Uterus (tissue), 4 donors: ENCODE results near the gene SOX3. TPM values are rescaled to one million over a fixed set of nuclear protein-coding genes. Genes with fewer than 3 reads are reported as not detected.

Experiments
- DNase-seq, 2 donors: peaks; one replicate each; pipeline ENCODE4 v3.0.0-alpha.2; 2019 to 2020
- H3K27ac ChIP-seq, 2 donors: fragments of 200-600 bp; sonication (generic); 1 replicate in 1 of 2; 2 replicates in 1 of 2; pipeline ENCODE4 v1.5.1; 2016 to 2018
- H3K27me3 ChIP-seq, 2 donors: fragments of 200-600 bp; sonication (generic); one replicate each; pipeline ENCODE4 v1.5.1; 2018 to 2019; ENCODE audit warnings: control low read depth in 1 of 2
- H3K36me3 ChIP-seq, 2 donors: fragments of 200-600 bp; sonication (generic); one replicate each; pipeline ENCODE4 v1.5.1; 2019; ENCODE audit warnings: control low read depth in 1 of 2
- H3K4me1 ChIP-seq, 2 donors: fragments of 200-600 bp; sonication (generic); one replicate each; pipeline ENCODE4 v1.5.1; 2018 to 2019; ENCODE audit warnings: control low read depth in 1 of 2
- H3K4me3 ChIP-seq, 2 donors: fragments of 200-600 bp; sonication (generic); 1 replicate in 1 of 2; 2 replicates in 1 of 2; pipeline ENCODE4 v1.5.1; 2018 to 2019; ENCODE audit warnings: mild to moderate bottlenecking in 1 of 2
- H3K9me3 ChIP-seq, 2 donors: fragments of 200-600 bp; sonication (generic); one replicate each; pipeline ENCODE4 v1.5.1; 2019; ENCODE audit warnings: control low read depth in 1 of 2
- POLR2A ChIP-seq, 2 donors: fragments of 450-650 bp; IDR thresholded peaks; one replicate each; pipeline ENCODE4 v1.6.1; 2016; ENCODE audit warnings: antibody characterized with exemption in 2 of 2, mild to moderate bottlenecking in 1 of 2, moderate library complexity in 1 of 2
- intact Hi-C: fragments of 100-400 bp; cut with DNase I; formaldehyde crosslinking; loops from one replicate; pipeline ENCODE4 v1.15.1; 2023; ENCODE audit warnings: low total_unique reads
- total RNA-seq, 4 donors: library from RNA; depleted of rRNA in 3 of 4; stranded (reverse); fragments of >200 nt in 3 of 4; gene quantifications; one replicate each; pipeline versions ENCODE4 v1.1.0 to v1.2.4, GENCODE V29; 2014 to 2023
- TF ChIP-seq, protein P1 (sequence below), 4 experiments: fragments of 200-600 bp in 2 of 4; fragments of 450-650 bp in 2 of 4; sonication (generic) in 2 of 4; IDR thresholded peaks; one replicate each; pipeline ENCODE4 v1.5.1; 2016 to 2019; ENCODE audit warnings: antibody characterized with exemption in 4 of 4, mild to moderate bottlenecking in 2 of 4, moderate library complexity in 1 of 4
- donor health status: DM: yes; HTN: yes; CAD: no.

Gene SOX3
- total RNA-seq, 4 donors from 2014 or later: 0.40 TPM; not detected in 3

DNA sequence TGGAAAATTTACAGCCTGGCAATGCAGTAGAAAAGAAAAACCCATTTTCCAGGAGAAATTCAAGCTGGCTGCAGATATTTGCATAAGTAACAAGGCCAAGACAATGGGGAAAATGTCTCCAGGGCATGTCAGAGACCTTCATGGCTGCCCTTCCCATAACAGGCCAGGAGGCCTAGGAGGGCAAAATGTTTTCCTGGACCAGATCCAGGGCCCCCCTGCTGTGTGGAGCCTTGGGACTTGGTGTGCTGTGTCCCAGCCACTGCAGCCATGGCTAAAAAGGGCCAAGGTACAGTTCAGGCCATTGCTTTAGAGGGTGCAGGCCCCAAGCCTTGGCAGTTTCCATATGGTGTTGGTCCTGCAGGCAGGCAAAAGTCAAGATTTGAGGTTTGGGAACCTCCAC lies 29.8 kb downstream of the SOX3 start:
- Histone ChIP-seq H3K27ac (no peak overlapping the region), H3K9me3 (no peaks in the 10 kb centered on the region), H3K4me1 (no peaks in the 10 kb centered on the region), H3K27me3 (no peaks in the 10 kb centered on the region), H3K4me3 (no peak overlapping the region), H3K36me3 (no peaks in the 10 kb centered on the region)
- intact Hi-C loops: no loop called here
- DNase-seq: no peak
- TF ChIP-seq POLR2A (IDR thresholded peaks at IDR 0.05): no peak
- TF ChIP-seq, protein P1, sequence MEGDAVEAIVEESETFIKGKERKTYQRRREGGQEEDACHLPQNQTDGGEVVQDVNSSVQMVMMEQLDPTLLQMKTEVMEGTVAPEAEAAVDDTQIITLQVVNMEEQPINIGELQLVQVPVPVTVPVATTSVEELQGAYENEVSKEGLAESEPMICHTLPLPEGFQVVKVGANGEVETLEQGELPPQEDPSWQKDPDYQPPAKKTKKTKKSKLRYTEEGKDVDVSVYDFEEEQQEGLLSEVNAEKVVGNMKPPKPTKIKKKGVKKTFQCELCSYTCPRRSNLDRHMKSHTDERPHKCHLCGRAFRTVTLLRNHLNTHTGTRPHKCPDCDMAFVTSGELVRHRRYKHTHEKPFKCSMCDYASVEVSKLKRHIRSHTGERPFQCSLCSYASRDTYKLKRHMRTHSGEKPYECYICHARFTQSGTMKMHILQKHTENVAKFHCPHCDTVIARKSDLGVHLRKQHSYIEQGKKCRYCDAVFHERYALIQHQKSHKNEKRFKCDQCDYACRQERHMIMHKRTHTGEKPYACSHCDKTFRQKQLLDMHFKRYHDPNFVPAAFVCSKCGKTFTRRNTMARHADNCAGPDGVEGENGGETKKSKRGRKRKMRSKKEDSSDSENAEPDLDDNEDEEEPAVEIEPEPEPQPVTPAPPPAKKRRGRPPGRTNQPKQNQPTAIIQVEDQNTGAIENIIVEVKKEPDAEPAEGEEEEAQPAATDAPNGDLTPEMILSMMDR (IDR thresholded peaks at IDR 0.05): no peak

DNA sequence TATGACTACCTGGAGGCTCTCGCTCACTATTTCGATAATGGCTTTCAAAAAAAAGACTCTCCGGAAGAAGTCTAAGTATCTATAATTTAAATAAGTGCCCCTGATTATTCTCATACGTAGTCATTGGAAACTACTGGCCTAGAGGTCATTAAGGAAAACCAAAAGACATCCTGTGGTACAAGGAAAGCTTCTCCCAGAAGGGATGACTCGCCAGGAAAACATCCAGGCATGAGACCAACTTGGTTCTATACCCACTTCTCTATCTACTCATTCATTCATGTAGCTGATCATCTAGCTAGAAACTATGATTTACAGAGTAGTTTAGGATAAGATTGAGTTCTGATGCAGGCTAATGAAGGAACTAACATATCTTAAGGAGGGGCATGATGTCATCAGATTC lies 37.7 kb downstream of the SOX3 start:
- H3K27ac ChIP-seq: no peak overlapping the region
- no peaks in the 10 kb centered on the region for H3K9me3 ChIP-seq
- no peak overlapping the region for H3K4me3 ChIP-seq
- intact Hi-C loops: no loop called here
- no peaks in the 10 kb centered on the region for H3K4me1 ChIP-seq
- no peak for DNase-seq
- H3K27me3 ChIP-seq: no peaks in the 10 kb centered on the region
- TF ChIP-seq POLR2A (IDR thresholded peaks at IDR 0.05): no peak
- TF ChIP-seq, protein P1 (IDR thresholded peaks at IDR 0.05): no peak
- no peaks in the 10 kb centered on the region for H3K36me3 ChIP-seq

Other genes with a start within 250 kb of the SOX3 start
- 100 to 1,000 TPM in 1 of 4 donors, 10 to 100 TPM in 3; 14.4 to 228 (median 32.4) TPM for gene LINC00632, start 204.7 kb upstream of the SOX3 start, total RNA-seq